ENCODE measurements around the gene CFL1.

DNA sequence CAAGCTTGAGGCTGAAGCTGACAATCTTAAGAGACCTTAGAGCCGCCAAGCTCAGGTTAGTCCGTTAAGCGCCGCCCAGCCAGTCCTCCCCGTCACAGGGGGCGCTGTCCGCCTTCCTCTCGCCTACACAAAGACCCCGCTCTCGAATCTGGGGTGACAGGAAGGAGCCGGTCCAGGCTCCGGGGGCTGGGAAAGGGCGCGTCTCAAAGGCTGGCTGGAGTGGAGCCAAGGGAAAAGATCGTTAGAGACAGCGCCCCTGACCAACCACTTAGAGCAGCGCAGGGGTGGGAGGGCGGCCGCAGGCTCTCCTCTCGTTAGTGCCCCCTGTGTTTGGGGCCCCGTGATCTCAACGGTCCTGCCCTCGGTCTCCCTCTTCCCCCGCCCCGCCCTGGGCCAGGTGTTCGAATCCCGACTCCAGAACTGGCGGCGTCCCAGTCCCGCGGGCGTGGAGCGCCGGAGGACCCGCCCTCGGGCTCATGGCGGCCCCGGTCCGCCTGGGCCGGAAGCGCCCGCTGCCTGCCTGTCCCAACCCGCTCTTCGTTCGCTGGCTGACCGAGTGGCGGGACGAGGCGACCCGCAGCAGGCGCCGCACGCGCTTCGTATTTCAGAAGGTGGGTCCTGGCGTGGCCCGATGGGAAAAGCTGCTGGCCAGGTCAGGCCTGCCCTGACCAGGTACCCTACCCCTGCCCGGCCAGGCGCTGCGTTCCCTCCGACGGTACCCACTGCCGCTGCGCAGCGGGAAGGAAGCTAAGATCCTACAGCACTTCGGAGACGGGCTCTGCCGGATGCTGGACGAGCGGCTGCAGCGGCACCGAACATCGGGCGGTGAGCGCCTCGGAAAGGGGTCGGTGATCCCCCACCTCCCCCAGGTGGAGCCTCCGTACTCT, 2.5 kb upstream of the CFL1 start, which contains the start of gene MUS81:
- peak; percentile 85; the same call in 1 of the 2 replicates for TF ChIP-seq POLR2AphosphoS5 (IDR thresholded peaks at IDR 0.05; ENCODE audit: low read depth, low read length)
- TF ChIP-seq, protein P1, sequence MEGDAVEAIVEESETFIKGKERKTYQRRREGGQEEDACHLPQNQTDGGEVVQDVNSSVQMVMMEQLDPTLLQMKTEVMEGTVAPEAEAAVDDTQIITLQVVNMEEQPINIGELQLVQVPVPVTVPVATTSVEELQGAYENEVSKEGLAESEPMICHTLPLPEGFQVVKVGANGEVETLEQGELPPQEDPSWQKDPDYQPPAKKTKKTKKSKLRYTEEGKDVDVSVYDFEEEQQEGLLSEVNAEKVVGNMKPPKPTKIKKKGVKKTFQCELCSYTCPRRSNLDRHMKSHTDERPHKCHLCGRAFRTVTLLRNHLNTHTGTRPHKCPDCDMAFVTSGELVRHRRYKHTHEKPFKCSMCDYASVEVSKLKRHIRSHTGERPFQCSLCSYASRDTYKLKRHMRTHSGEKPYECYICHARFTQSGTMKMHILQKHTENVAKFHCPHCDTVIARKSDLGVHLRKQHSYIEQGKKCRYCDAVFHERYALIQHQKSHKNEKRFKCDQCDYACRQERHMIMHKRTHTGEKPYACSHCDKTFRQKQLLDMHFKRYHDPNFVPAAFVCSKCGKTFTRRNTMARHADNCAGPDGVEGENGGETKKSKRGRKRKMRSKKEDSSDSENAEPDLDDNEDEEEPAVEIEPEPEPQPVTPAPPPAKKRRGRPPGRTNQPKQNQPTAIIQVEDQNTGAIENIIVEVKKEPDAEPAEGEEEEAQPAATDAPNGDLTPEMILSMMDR (IDR thresholded peaks at IDR 0.05), result peak; percentile 97; the same call in 1 of the 2 replicates
- TF ChIP-seq, protein P2, sequence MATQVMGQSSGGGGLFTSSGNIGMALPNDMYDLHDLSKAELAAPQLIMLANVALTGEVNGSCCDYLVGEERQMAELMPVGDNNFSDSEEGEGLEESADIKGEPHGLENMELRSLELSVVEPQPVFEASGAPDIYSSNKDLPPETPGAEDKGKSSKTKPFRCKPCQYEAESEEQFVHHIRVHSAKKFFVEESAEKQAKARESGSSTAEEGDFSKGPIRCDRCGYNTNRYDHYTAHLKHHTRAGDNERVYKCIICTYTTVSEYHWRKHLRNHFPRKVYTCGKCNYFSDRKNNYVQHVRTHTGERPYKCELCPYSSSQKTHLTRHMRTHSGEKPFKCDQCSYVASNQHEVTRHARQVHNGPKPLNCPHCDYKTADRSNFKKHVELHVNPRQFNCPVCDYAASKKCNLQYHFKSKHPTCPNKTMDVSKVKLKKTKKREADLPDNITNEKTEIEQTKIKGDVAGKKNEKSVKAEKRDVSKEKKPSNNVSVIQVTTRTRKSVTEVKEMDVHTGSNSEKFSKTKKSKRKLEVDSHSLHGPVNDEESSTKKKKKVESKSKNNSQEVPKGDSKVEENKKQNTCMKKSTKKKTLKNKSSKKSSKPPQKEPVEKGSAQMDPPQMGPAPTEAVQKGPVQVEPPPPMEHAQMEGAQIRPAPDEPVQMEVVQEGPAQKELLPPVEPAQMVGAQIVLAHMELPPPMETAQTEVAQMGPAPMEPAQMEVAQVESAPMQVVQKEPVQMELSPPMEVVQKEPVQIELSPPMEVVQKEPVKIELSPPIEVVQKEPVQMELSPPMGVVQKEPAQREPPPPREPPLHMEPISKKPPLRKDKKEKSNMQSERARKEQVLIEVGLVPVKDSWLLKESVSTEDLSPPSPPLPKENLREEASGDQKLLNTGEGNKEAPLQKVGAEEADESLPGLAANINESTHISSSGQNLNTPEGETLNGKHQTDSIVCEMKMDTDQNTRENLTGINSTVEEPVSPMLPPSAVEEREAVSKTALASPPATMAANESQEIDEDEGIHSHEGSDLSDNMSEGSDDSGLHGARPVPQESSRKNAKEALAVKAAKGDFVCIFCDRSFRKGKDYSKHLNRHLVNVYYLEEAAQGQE (IDR thresholded peaks at IDR 0.05; ENCODE audit: insufficient read depth in 1 of 2, low read depth in 2 of 2, low read length in 1 of 2), result peak in 1 of 2 experiments; percentile 26; a peak in 1 of 4 replicates

All from Panc1 (cell line).